Activated naive CD4-positive, alpha-beta T cell treated with anti-CD3 and anti-CD28 coated beads, Interleukin-2, amount 50 U/mL, for 72 hours (primary cell): ENCODE results near the gene APOBEC3H. TPM values are rescaled to one million over a fixed set of nuclear protein-coding genes. Genes with fewer than 3 reads are reported as not detected.
A peak's percentile ranks its signal among the peaks of the same experiment; 100 is the strongest.

Experiments used
- ATAC-seq, 2 donors: fragments of 150-1000 bp; cut with Tn5 transposase; 2 replicates each; pipeline ENCODE4 v1.10.0; 2021; ENCODE audit warnings: mild to moderate bottlenecking in 2 of 2, moderate library complexity in 2 of 2
- DNase-seq, 2 donors: peaks; one replicate each; pipeline ENCODE4 v3.0.0; 2021 to 2022; ENCODE audit warnings: low spot score in 2 of 2
- H3K27ac Mint-ChIP-seq, 2 donors: one replicate each; pipeline ENCODE4 v1.8.0; 2022; ENCODE audit warnings: mild to moderate bottlenecking in 2 of 2, mixed read lengths in 2 of 2
- H3K36me3 Mint-ChIP-seq, 2 donors: one replicate each; pipeline ENCODE4 v1.8.0; 2022; ENCODE audit warnings: mixed read lengths in 2 of 2
- H3K9me3 Mint-ChIP-seq, 2 donors: one replicate each; pipeline ENCODE4 v1.8.0; 2022; ENCODE audit warnings: mixed read lengths in 2 of 2
- total RNA-seq, 2 donors: library from RNA; stranded (reverse); gene quantifications; one replicate each; pipeline ENCODE4 v1.2.3, GENCODE V29; 2022

Gene APOBEC3H
- total RNA-seq, 2 donors from 2014 or later = 10.5 to 34.3 TPM

- ATAC-seq (no peak), DNase-seq (no peak)
- peak overlapping the region in 1 of 2 donors; percentile 17 for H3K27ac Mint-ChIP-seq
- no peaks in the 10 kb centered on the region for H3K9me3 Mint-ChIP-seq
- H3K36me3 Mint-ChIP-seq = no peaks in the 10 kb centered on the region
Observed at GRCh38 chr22:39138357-39138997, 41.4 kb downstream of the APOBEC3H start.

DNA sequence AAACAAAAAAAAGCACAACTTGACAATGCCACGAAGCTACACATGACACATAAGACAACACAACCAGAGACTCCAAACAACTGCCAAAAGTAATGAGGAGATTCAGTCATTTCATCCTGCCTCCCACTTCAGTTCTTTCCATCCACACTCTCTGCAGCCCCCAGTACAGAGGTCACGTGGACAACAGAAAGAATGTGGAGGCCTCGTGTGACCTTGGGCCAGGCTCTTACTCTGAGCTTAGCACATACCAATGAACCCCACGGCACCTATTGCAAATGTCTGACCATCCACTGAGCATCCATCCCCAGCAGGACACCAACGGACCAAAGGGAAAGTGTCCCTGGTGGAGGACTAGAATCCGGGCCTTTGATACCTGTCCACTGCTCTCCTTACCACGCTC lies 42.9 kb downstream of the APOBEC3H start:
- H3K9me3 Mint-ChIP-seq = no peaks in the 10 kb centered on the region
- H3K36me3 Mint-ChIP-seq = no peaks in the 10 kb centered on the region
- no peak for ATAC-seq
- DNase-seq = no peak
- H3K27ac Mint-ChIP-seq = no peak overlapping the region

- no peaks in the 10 kb centered on the region for H3K9me3 Mint-ChIP-seq
- no peaks in the 10 kb centered on the region for H3K36me3 Mint-ChIP-seq
- ATAC-seq = no peak
Observed at GRCh38 chr22:39142088-39142680, 45.1 kb downstream of the APOBEC3H start.

GRCh38 chr22:39144101-39144767 lies 47.2 kb downstream of the APOBEC3H start:
- Mint-ChIP-seq H3K9me3 (no peaks in the 10 kb centered on the region), H3K27ac (peak overlapping the region; percentile 59 to 70), H3K36me3 (no peaks in the 10 kb centered on the region)
- peak; percentile 48 to 80 for DNase-seq
- ATAC-seq = peak; percentile 42 to 76

More at GRCh38 chr22:39142088-39142680, 45.1 kb downstream of the APOBEC3H start:
- H3K27ac Mint-ChIP-seq = no peak overlapping the region
- DNase-seq = peak in 1 of 2 donors; percentile 52

- peak overlapping the region in 1 of 2 donors; percentile 73 for H3K27ac Mint-ChIP-seq
- H3K36me3 Mint-ChIP-seq = no peaks in the 10 kb centered on the region
- ATAC-seq = no peak
- DNase-seq = peak in 1 of 2 donors; percentile 55
- H3K9me3 Mint-ChIP-seq = no peaks in the 10 kb centered on the region
Observed at GRCh38 chr22:39146256-39147101, 49.4 kb downstream of the APOBEC3H start.

GRCh38 chr22:39147335-39148025 lies 50.4 kb downstream of the APOBEC3H start:
- H3K9me3 Mint-ChIP-seq = no peaks in the 10 kb centered on the region
- no peaks in the 10 kb centered on the region for H3K36me3 Mint-ChIP-seq
- DNase-seq (no peak), ATAC-seq (no peak)
- peak overlapping the region; percentile 55 to 70 for H3K27ac Mint-ChIP-seq

GRCh38 chr22:39148026-39148726 lies 51.1 kb downstream of the APOBEC3H start:
- H3K9me3 Mint-ChIP-seq = no peaks in the 10 kb centered on the region
- peak overlapping the region; percentile 55 to 70 for H3K27ac Mint-ChIP-seq
- no peaks in the 10 kb centered on the region for H3K36me3 Mint-ChIP-seq
- DNase-seq = peak in 1 of 2 donors; percentile 55
- no peak for ATAC-seq

GRCh38 chr22:39148727-39149535 lies 51.9 kb downstream of the APOBEC3H start:
- Mint-ChIP-seq H3K9me3 (no peaks in the 10 kb centered on the region), H3K36me3 (peaks cover 0 to 7% of the 10 kb centered on the region in 2 donors), H3K27ac (peak overlapping the region; percentile 70 to 79)
- peak in 1 of 2 donors; percentile 22 for ATAC-seq
- peak; percentile 40 to 64 for DNase-seq

DNA sequence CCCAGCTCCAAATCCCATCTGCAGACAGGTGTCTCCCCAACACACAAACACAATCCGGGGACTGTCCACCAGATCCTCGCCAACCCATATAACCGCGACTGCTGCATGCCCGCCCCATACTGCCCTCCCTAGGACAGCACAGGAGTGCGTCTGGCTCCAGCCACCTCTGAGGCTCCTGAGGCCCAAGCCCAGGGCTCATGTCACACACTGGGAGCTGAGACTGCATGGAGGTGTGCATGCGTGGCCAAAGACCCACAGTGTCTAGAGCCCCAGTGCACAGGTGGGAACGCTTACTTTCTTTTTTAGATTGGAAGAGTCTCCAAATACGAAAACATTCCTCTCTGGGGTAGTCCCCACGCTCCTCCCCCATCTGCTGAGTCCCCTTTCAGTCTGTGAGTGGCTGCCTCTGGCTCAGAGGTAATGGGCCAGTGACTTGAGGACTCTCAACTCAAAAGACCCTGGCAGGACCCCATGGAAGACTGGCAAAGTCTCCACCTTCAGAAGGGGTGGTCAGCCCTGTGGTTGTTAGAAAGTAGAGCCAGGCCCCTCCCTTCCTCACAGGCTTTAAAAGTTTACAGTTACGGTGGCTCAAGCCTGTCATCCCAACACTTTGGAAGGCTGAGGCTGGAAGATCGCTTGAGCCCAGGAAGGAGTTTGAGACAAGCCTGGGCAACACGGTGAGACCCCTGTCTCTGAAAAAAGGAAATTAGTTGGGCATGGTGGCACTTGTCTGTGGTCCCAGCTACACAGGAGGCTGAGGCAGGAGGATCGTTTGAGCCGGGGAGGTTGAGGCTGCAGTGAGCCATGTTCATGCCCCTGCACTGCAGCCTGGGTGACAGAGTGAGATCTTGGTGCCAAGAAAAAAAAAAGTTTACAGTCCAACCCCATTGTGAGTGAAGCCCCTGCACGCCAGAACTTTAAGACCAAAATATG lies 53.1 kb downstream of the APOBEC3H start:
- Mint-ChIP-seq H3K36me3 (peaks cover 0 to 7% of the 10 kb centered on the region in 2 donors), H3K27ac (peak overlapping the region in 1 of 2 donors; percentile 70), H3K9me3 (no peaks in the 10 kb centered on the region)
- no peak for ATAC-seq
- peak in 1 of 2 donors; percentile 54 for DNase-seq

DNA sequence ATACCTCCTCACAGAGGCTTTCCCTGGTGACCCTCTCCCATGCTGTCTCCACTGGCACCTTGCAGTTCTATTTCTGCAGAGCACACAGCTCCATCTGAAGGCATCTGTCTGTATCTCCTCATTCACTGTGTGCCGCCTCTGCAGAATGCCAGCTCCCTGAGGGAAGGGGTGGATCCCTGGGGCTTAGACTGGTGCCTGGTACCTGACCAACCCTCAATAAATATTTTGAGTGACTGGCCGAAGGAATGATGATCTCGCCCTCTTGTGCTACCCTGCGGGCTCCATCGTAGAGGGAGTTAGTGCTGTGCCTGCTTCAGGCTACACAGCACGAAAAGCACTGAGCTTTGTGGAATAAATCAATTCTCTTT lies 53.8 kb downstream of the APOBEC3H start:
- Mint-ChIP-seq H3K9me3 (no peaks in the 10 kb centered on the region), H3K36me3 (peaks cover 0 to 7% of the 10 kb centered on the region in 2 donors), H3K27ac (peak overlapping the region; percentile 31 to 55)
- ATAC-seq = no peak
- no peak for DNase-seq

DNA sequence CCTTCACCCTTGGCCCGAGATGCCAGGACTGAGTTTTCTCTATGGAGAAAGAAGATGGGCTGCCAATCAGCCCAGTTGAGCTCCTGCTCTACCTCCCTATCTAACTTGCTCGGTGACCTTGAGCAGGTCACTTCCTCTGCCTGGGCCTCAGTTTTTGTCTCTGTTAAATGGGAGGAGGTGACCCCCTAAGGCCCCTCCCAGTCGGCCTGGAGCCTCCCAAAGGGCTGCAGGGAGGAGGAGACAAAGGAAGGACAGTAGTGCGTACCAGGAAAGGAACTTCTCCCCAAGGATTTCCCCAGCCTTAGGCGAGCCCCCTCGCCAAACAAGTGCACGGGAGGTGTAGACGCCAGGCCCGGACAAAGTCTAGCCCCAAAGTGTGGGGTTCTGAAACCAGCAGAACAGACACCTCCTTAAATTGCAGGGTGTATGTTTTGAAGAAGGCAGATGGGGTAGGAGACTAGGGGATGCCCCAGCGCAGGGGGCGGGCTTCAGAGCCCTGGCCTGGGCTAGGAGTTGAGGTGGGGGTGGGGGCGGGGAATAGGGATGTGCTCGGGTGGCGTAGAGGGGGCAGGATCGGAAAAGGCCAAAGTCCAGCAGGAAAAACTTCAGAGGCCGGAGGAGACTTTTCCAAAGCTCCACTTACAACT lies 54.4 kb downstream of the APOBEC3H start:
- DNase-seq = peak in 1 of 2 donors; percentile 59
- H3K36me3 Mint-ChIP-seq = peaks cover 0 to 7% of the 10 kb centered on the region in 2 donors
- H3K27ac Mint-ChIP-seq = peak overlapping the region in 1 of 2 donors; percentile 31
- H3K9me3 Mint-ChIP-seq = no peaks in the 10 kb centered on the region
- ATAC-seq = no peak

DNA sequence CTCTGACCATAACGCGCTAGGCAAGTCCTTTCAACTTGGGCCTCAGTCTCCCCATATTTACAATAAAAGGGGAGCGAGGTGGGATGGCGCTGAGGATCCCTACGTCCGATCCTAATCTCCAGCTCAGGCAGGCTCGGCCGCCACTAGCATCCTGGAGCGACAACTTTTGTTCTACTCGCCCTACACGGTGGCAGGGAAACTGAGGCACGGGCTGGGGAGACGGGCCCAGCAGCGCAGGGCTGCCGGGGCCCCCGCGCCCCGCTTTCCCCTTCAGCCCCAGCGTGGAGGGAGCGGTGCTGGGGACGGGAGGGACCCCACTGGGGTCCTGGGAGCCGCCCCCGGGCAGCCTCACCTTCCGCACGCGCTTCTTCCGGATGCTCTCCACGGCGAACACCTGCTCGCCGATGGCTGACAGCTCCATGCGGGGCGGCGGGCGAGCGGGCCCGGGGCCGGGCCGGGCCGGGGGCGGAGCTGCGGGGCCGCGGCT lies 55.0 kb downstream of the APOBEC3H start:
- DNase-seq (no peak), ATAC-seq (no peak)
- Mint-ChIP-seq H3K27ac (no peak overlapping the region), H3K36me3 (peaks cover 0 to 7% of the 10 kb centered on the region in 2 donors), H3K9me3 (no peaks in the 10 kb centered on the region)

GRCh38 chr22:39152511-39153219 lies 55.6 kb downstream of the APOBEC3H start, which contains the start of gene CBX7:
TSS of gene CBX7 (minus strand) at chr22:39152680. CDS start at chr22:39152444, 236 bp downstream.
- peaks cover 0 to 7% of the 10 kb centered on the region in 2 donors for H3K36me3 Mint-ChIP-seq
- DNase-seq (peak; percentile 91 to 95), ATAC-seq (peak; percentile 90 to 91)
- H3K27ac Mint-ChIP-seq = peak within 1 kb of the TSS; percentile 50 to 88
- no peaks in the 10 kb centered on the region for H3K9me3 Mint-ChIP-seq
